Neural cell (in vitro differentiated cells): ENCODE data around the gene CD27. TPM values are rescaled to one million over a fixed set of nuclear protein-coding genes. Genes with fewer than 3 reads are reported as not detected.

Source experiments
- H2AFZ ChIP-seq: fragments of 200-600, 300-800 bp; sonication (generic), shearing (Covaris generic); 2 replicates; pipeline ENCODE4 v1.6.0; 2014; ENCODE audit warnings: low read depth, mild to moderate bottlenecking, antibody characterized with exemption, low read length, moderate library complexity
- H3F3A ChIP-seq: fragments of 200-600 bp; shearing (Covaris generic); 2 replicates; pipeline ENCODE4 v1.6.1; 2016; ENCODE audit warnings: mild to moderate bottlenecking, moderate library complexity, mixed read lengths, antibody characterized with exemption, low read length; ENCODE audit not compliant: insufficient read depth, poor library complexity, severe bottlenecking
- H3K27ac ChIP-seq: fragments of 200-600, 300-800 bp; sonication (generic), shearing (Covaris generic); 2 replicates; pipeline ENCODE4 v1.5.1; 2014; ENCODE audit warnings: mild to moderate bottlenecking, low read length, moderate library complexity
- H3K27me3 ChIP-seq: fragments of 300-800, 200-600 bp; sonication (generic), shearing (Covaris generic); 2 replicates; pipeline ENCODE4 v1.6.0; 2014; ENCODE audit warnings: mild to moderate bottlenecking, low read depth, low read length, moderate library complexity; ENCODE audit not compliant: insufficient read depth
- H3K36me3 ChIP-seq: fragments of 300-800, 200-600 bp; sonication (generic), shearing (Covaris generic); 2 replicates; pipeline ENCODE4 v1.5.1; 2014; ENCODE audit warnings: mild to moderate bottlenecking, antibody characterized with exemption, low read length, moderate library complexity; ENCODE audit not compliant: insufficient read depth
- H3K4me2 ChIP-seq: fragments of 300-800, 200-600 bp; sonication (generic), shearing (Covaris generic); 2 replicates; pipeline ENCODE4 v1.6.0; 2014; ENCODE audit warnings: mild to moderate bottlenecking, low read length
- H3K4me3 ChIP-seq: fragments of 300-800, 200-600 bp; sonication (generic), shearing (Covaris generic); 2 replicates; pipeline ENCODE4 v1.5.1; 2014; ENCODE audit warnings: mild to moderate bottlenecking, low read length, moderate library complexity
- H3K79me2 ChIP-seq: fragments of 200-600 bp; shearing (Covaris generic); replicated peaks from 2 replicates; pipeline ENCODE4 v1.6.0; 2014; ENCODE audit warnings: mild to moderate bottlenecking, low read length, moderate library complexity; ENCODE audit not compliant: insufficient read depth
- H3K9ac ChIP-seq: fragments of 300-800, 200-600 bp; sonication (generic), shearing (Covaris generic); 2 replicates; pipeline ENCODE4 v1.6.1; 2016; ENCODE audit warnings: mild to moderate bottlenecking, low read length, mixed read lengths
- H3K9me2 ChIP-seq: fragments of 200-600 bp; shearing (Covaris generic); 2 replicates; pipeline ENCODE4 v1.6.1; 2016; ENCODE audit warnings: mild to moderate bottlenecking, low read length, mixed read lengths; ENCODE audit not compliant: insufficient read depth
- H3K9me3 ChIP-seq: fragments of 200-600, 300-800 bp; sonication (generic), shearing (Covaris generic); 2 replicates; pipeline ENCODE4 v1.6.1; 2016; ENCODE audit warnings: mild to moderate bottlenecking, mixed run types, low read length, moderate library complexity, mixed read lengths
- H4K20me1 ChIP-seq: fragments of 200-600 bp; shearing (Covaris generic); 2 replicates; pipeline ENCODE4 v1.6.1; 2016; ENCODE audit warnings: mild to moderate bottlenecking, mixed run types; ENCODE audit not compliant: insufficient read depth
- CTCF ChIP-seq: fragments of 450-650 bp; IDR thresholded peaks from 2 replicates; pipeline ENCODE4 v1.5.1; 2014; ENCODE audit warnings: antibody characterized with exemption, mild to moderate bottlenecking, moderate library complexity; ENCODE audit not compliant: poor library complexity, severe bottlenecking
- EP300 ChIP-seq: fragments of 450-650 bp; conservative IDR thresholded peaks from 2 replicates; pipeline ENCODE4 v1.6.1; 2014; ENCODE audit warnings: antibody characterized with exemption, mild to moderate bottlenecking, moderate library complexity; ENCODE audit not compliant: poor library complexity, severe bottlenecking
- EZH2 ChIP-seq: fragments of 200-600, 300-800 bp; shearing (Covaris generic), sonication (generic); IDR thresholded peaks from 2 replicates; pipeline ENCODE4 v1.6.1; 2014; ENCODE audit warnings: antibody characterized with exemption, low read length, borderline replicate concordance, mild to moderate bottlenecking; ENCODE audit not compliant: insufficient read depth, poor library complexity, severe bottlenecking
- MXI1 ChIP-seq: fragments of 450-650 bp; conservative IDR thresholded peaks from 2 replicates; pipeline ENCODE4 v1.6.1; 2014; ENCODE audit warnings: antibody characterized with exemption, mild to moderate bottlenecking; ENCODE audit not compliant: poor library complexity, severe bottlenecking
- POLR2AphosphoS5 ChIP-seq: IDR thresholded peaks from 2 replicates; pipeline ENCODE4 v1.6.1; 2012
- RAD21 ChIP-seq: fragments of 450-650 bp; conservative IDR thresholded peaks from 2 replicates; pipeline ENCODE4 v1.6.1; 2014; ENCODE audit warnings: antibody characterized with exemption, mild to moderate bottlenecking, moderate library complexity
- REST ChIP-seq: IDR thresholded peaks from 2 replicates; pipeline ENCODE4 v1.6.1; 2012; ENCODE audit warnings: borderline replicate concordance
- SMC3 ChIP-seq: fragments of 450-650 bp; conservative IDR thresholded peaks from 2 replicates; pipeline ENCODE4 v1.6.1; 2014; ENCODE audit warnings: antibody characterized with exemption, mild to moderate bottlenecking, moderate library complexity; ENCODE audit not compliant: poor library complexity
- TAF1 ChIP-seq: IDR thresholded peaks from 2 replicates; pipeline ENCODE4 v1.6.1; 2012; ENCODE audit warnings: low read depth
- polyA plus RNA-seq: library from polyadenylated mRNA; depleted of rRNA; stranded (reverse); fragments of >200 nt; gene quantifications from 2 replicates; pipeline ENCODE4 v1.2.3, GENCODE V29; 2014

Gene CD27
- polyA plus RNA-seq, 1 donor from 2014 or later: not detected

GRCh38 chr12:6463858-6464257, 19.1 kb downstream of the CD27 start:
- Histone ChIP-seq H3K4me2 (no peak overlapping the region), H4K20me1 (no peaks in the 10 kb centered on the region), H3K9ac (no peak overlapping the region), H3K9me3 (no peaks in the 10 kb centered on the region), H3K36me3 (no peaks in the 10 kb centered on the region), H2AFZ (no peak overlapping the region), H3K27ac (no peak overlapping the region), H3F3A (no peaks in the 10 kb centered on the region), H3K27me3 (no peaks in the 10 kb centered on the region), H3K4me3 (no peak overlapping the region), H3K9me2 (no peaks in the 10 kb centered on the region), H3K79me2 (no peaks in the 10 kb centered on the region)
- TF ChIP-seq TAF1 (no peak), SMC3 (no peak), REST (no peak), EZH2 (no peak), EP300 (no peak), MXI1 (no peak), RAD21 (no peak), CTCF (no peak), POLR2AphosphoS5 (no peak)

GRCh38 chr12:6464531-6464930, 19.8 kb downstream of the CD27 start:
- Histone ChIP-seq H3K27ac (no peak overlapping the region), H3K9me3 (no peaks in the 10 kb centered on the region), H3K27me3 (no peaks in the 10 kb centered on the region), H4K20me1 (no peaks in the 10 kb centered on the region), H3F3A (no peaks in the 10 kb centered on the region), H3K4me2 (no peak overlapping the region), H3K79me2 (no peaks in the 10 kb centered on the region), H3K36me3 (no peaks in the 10 kb centered on the region), H3K9me2 (no peaks in the 10 kb centered on the region), H3K9ac (no peak overlapping the region), H3K4me3 (no peak overlapping the region), H2AFZ (no peak overlapping the region)
- TF ChIP-seq SMC3: no peak
- no peak for TF ChIP-seq TAF1
- TF ChIP-seq MXI1: no peak
- no peak for TF ChIP-seq EZH2
- no peak for TF ChIP-seq EP300
- no peak for TF ChIP-seq POLR2AphosphoS5
- TF ChIP-seq REST: no peak
- no peak for TF ChIP-seq RAD21
- TF ChIP-seq CTCF: no peak
